SJCRH30 (cell line): ENCODE data around the gene C1orf115. TPM values are rescaled to one million over a fixed set of nuclear protein-coding genes. Genes with fewer than 3 reads are reported as not detected.
A peak's percentile ranks its signal among the peaks of the same experiment; 100 is the strongest.
"Not testable (repeated sequence)": the region's sequence is repeated elsewhere in the genome, so short reads cannot be mapped to it uniquely, and the experiment has no call there.

Source experiments
- DNase-seq, 2 experiments: peaks; one replicate each; pipeline ENCODE4 v3.0.0-alpha.2; 2015 to 2020
- H3K27ac ChIP-seq: fragments of 250-450 bp; sonication (Bioruptor Pico); 2 replicates; pipeline ENCODE4 v1.5.1; 2020; ENCODE audit warnings: mild to moderate bottlenecking, moderate library complexity
- H3K27me3 ChIP-seq: fragments of 250-450 bp; sonication (Bioruptor Pico); 2 replicates; pipeline ENCODE4 v1.5.1; 2020; ENCODE audit warnings: mild to moderate bottlenecking, moderate library complexity
- H3K36me3 ChIP-seq: fragments of 250-450 bp; sonication (Bioruptor Pico); 2 replicates; pipeline ENCODE4 v1.5.1; 2020; ENCODE audit warnings: mild to moderate bottlenecking, moderate library complexity
- H3K4me1 ChIP-seq: fragments of 250-450 bp; sonication (Bioruptor Pico); 2 replicates; pipeline ENCODE4 v1.5.1; 2020; ENCODE audit warnings: mild to moderate bottlenecking, moderate library complexity
- H3K4me3 ChIP-seq: fragments of 250-450 bp; sonication (Bioruptor Pico); 2 replicates; pipeline ENCODE4 v1.5.1; 2020; ENCODE audit warnings: mild to moderate bottlenecking, moderate library complexity
- H3K9me3 ChIP-seq: fragments of 250-450 bp; sonication (Bioruptor Pico); replicated peaks from 2 replicates; pipeline ENCODE4 v1.5.1; 2020; ENCODE audit warnings: mild to moderate bottlenecking, moderate library complexity
- total RNA-seq: library from RNA; depleted of rRNA; stranded (reverse); fragments of >200 nt; shearing (Covaris generic); gene quantifications from 2 replicates; pipeline ENCODE4 v1.2.3, GENCODE V29; 2014

Gene C1orf115
- total RNA-seq, 1 experiment from 2014 or later = 1.8 TPM

DNA sequence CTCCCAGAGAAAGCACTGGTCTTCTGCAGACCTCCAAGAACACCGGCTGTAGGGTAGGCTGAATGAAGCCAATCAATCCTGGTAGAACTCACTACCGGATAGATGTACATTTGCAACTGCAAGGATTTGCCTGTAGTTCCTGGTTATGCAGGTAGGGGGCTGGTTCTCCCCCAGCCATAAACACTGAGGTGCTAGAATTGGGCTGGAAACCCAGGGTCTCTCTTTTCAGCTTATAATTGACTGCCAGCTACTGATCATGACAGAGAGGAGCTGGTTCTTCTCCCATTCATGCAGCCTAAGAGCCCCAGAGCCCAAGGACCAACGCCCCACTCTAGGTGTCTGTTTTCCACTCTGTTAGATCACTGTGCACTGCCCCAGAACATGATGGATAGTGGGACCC, 36.5 kb downstream of the C1orf115 start:
- DNase-seq = peak in 1 of 2 experiments; percentile 25
- no peak overlapping the region for H3K4me3 ChIP-seq
- H3K27ac ChIP-seq = no peak overlapping the region
- H3K27me3 ChIP-seq = no peaks in the 10 kb centered on the region
- no peaks in the 10 kb centered on the region for H3K4me1 ChIP-seq
- H3K36me3 ChIP-seq = no peaks in the 10 kb centered on the region
- H3K9me3 ChIP-seq = no peaks in the 10 kb centered on the region

DNA sequence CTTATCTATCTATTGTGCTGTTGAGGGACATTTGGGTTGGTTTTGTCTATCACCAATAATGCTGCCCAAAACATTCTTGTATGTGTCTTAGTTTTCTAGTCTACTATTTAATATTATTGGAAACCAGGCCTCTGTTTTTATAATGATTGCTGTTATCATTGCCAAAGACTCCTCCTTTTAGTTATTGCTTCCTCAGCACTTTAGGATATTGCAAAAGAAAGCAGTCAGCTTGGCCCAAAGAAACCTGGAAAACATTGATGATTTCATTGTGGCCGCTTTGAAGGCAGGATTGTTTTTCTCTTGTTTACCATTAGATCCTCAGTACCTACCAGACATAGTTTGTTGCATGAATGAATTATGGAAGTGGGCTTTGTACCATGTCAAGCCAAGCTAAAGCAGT, 37.4 kb downstream of the C1orf115 start:
- Histone ChIP-seq H3K27ac (no peak overlapping the region), H3K9me3 (no peaks in the 10 kb centered on the region), H3K27me3 (no peaks in the 10 kb centered on the region), H3K4me1 (no peaks in the 10 kb centered on the region), H3K36me3 (no peaks in the 10 kb centered on the region), H3K4me3 (no peak overlapping the region)
- no peak for DNase-seq

DNA sequence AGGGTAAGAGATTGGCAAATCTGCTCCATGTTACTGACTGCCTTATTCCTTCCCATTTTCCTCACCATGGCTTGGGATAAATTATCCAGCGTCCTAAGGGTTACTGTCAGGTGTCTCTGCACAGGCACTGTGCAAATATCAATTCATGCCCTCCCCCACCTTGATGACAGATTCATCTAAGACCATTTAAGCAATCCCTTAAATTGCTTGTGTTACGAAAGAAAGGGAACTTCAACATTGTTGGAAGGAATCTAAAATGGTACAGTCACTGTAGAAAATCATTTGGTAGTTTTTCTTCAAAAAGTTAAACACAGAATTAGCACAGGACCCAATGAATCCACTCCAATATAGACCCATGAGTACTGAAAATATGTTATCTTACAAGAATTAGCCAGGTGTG, 40.3 kb downstream of the C1orf115 start:
- Histone ChIP-seq H3K27me3 (no peaks in the 10 kb centered on the region), H3K4me3 (no peak overlapping the region), H3K36me3 (no peaks in the 10 kb centered on the region), H3K27ac (no peak overlapping the region), H3K9me3 (no peaks in the 10 kb centered on the region), H3K4me1 (peaks cover 14% of the 10 kb centered on the region)
- no peak for DNase-seq

DNA sequence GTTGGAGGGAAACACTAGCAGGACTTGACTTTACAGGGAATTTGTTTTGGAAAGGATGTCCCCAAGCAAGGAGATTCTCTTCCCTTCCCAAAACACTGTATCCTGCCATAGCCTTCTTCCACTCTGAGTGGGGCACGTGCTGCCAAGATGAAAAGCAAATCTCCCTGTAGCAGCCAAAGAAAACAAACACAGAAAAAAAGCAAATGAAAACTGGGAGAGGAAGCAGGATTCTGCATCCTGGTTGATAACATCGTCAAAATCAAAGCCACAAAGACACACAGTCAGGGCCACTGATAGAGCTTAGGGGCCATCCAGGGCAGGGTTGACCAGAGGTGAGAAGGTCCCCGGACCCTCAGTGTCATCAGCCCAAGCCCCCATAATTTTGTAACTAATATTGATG, 42.0 kb downstream of the C1orf115 start:
- Histone ChIP-seq H3K4me3 (no peak overlapping the region), H3K4me1 (peaks cover 14% of the 10 kb centered on the region), H3K27me3 (no peaks in the 10 kb centered on the region), H3K27ac (no peak overlapping the region), H3K9me3 (no peaks in the 10 kb centered on the region), H3K36me3 (no peaks in the 10 kb centered on the region)
- no peak for DNase-seq

DNA sequence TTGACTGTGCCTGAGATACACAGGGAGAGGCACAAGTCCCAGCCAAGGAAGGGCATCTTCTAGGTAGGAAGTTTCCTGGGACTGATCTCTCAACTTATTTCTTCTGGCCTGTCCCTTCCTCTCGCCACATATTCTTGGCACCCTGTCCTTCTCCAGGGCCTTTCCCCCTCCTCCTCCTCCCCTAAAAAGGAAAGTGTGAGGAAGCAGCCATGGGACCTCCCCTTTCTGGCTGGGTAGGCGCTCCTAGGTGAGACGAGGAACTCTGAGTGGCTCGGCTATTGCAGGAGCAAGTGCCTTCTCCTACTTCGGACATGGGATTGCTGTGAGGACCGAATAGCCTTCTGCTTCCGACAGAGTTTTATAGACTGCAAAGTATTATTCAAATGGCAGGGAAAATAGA, 42.5 kb downstream of the C1orf115 start:
- DNase-seq = no peak
- no peak overlapping the region for H3K27ac ChIP-seq
- no peaks in the 10 kb centered on the region for H3K36me3 ChIP-seq
- H3K4me3 ChIP-seq = peak overlapping the region; percentile 49
- H3K9me3 ChIP-seq = no peaks in the 10 kb centered on the region
- no peaks in the 10 kb centered on the region for H3K27me3 ChIP-seq
- peaks cover 14% of the 10 kb centered on the region for H3K4me1 ChIP-seq

DNA sequence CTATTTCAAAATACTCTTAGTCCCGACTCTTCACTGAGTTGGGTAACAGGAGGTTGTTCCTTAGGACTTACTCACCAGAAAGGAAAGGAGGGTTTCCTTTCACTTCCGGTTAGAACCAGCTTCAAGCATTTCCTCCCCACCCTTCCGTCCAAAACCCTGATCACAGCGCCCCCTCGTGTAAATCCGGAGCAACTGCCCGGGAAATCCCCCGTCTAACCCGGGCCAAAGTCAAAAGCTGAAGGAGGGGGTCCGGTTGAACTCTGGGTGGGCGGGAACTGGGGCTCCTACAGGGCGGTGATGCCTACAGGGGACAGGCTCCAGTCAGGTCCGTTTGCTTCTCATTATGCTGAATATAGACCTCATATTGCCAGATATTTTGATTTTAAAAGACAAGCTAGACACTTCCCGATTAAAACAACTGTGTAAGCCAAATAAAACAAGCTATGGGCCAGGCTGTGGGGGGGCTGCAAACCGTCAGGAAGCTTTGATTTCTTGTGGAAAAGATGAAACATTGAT, 43.0 kb downstream of the C1orf115 start:
- H3K36me3 ChIP-seq = no peaks in the 10 kb centered on the region
- no peaks in the 10 kb centered on the region for H3K9me3 ChIP-seq
- peaks cover 14% of the 10 kb centered on the region for H3K4me1 ChIP-seq
- DNase-seq = peak; percentile 87 to 96
- H3K27me3 ChIP-seq = no peaks in the 10 kb centered on the region
- peak overlapping the region; percentile 49 for H3K4me3 ChIP-seq
- H3K27ac ChIP-seq = no peak overlapping the region

DNA sequence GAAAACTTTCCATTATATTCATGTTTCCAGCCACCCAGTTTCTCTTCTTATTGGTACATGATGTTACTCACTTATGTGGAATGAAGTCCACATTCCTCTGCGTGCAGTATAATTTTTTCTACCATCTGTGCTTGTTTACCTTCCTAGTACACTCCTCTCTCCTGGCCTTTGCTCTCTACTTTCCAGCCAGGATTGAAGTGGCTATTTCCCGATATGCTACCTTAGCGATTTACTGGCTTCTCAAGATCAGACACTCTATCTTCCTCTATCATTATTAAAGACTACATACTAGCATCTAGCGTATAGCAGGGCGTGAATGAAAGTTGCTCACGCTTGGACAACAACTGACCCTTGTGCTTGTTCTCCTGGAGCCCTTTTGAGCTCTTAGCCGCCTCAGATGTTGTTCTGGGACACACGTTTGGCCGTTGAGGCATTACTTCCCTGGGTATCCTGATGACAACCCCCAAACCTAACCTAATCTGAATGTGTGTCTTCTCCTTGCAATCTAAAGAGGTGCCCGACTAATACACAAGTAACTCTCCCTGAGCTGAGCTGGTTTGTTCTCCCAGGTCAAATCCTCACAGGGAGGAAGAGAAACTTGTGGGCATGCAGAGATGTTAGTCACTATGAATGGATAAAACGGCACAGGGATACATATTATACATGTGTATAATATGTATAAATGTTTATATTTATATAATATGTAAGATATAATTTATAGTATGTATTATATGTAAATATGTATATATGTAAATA, 44.6 kb downstream of the C1orf115 start:
- Histone ChIP-seq H3K27ac (no peak overlapping the region), H3K9me3 (no peaks in the 10 kb centered on the region), H3K36me3 (no peaks in the 10 kb centered on the region), H3K27me3 (no peaks in the 10 kb centered on the region), H3K4me1 (peaks cover 14% of the 10 kb centered on the region), H3K4me3 (no peak overlapping the region)
- DNase-seq = no peak

DNA sequence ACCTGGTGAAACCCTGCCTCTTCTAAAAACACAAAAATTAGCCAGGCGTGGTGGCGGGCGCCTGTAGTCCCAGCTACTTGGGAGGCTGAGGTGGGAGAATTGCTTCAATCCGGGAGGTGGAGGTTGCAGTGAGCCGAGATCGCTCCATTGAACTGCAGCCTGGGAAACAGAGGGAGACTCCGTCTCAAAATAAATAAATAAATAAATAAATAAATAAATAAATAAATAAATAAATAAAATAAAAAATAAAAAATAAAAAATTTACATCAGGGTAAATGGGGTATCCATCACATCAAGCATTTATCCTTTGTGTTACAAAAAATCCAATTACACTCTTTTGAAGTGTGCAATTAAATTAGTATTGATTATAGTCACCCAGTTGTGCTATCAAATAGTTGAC, 46.1 kb downstream of the C1orf115 start:
- not testable (repeated sequence) for DNase-seq, H3K9me3 ChIP-seq, H3K4me3 ChIP-seq, H3K27me3 ChIP-seq, H3K27ac ChIP-seq, H3K36me3 ChIP-seq
- H3K4me1 ChIP-seq = peaks cover 14% of the 10 kb centered on the region

DNA sequence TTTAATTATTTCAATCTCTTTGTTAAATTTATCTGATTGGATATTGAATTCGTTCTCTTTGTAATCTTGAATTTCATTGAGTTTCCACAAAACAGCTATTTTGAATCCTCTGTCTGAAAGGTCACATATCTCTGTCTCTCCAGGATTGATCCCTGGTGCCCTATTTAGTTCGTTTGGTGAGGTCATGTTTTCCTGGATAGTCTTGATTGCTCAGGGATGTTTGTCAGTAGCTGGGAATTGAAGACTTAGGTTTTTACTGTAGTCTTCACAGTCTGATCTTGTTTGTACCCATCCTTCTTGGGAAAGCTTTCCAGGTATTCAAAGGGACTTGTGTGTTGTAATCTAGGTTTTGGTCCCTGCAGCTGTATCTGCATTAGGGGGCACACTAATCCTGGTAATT, 51.2 kb downstream of the C1orf115 start:
- no peak overlapping the region for H3K27ac ChIP-seq
- no peaks in the 10 kb centered on the region for H3K36me3 ChIP-seq

DNA sequence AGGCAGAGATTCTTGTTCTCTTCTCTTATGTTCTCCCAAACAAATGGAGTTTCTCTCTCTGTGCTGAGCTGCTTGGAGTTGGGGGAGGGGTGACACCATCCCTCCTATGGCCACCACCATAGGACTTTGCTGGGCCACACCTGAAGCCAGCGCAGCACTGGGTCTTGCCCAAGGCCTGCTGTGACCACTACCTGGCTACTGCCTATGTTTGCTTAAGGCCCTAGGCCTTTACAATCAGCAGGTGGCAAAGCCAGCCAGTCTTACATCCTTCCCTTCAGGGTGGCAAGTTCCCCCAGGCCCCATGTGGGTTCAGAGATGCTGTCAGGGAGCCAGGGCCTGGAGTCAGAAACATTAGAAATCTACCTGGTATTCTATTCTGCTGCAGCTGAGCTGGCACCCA, 51.7 kb downstream of the C1orf115 start:
- Histone ChIP-seq H3K4me3 (no peak overlapping the region), H3K36me3 (no peaks in the 10 kb centered on the region), H3K27me3 (no peaks in the 10 kb centered on the region), H3K9me3 (no peaks in the 10 kb centered on the region), H3K4me1 (peaks cover 5% of the 10 kb centered on the region; the same call in 1 of the 2 replicates), H3K27ac (no peak overlapping the region)
- no peak for DNase-seq

More for the DNA sequence above, 51.2 kb downstream of the C1orf115 start:
- Histone ChIP-seq H3K27me3 (no peaks in the 10 kb centered on the region), H3K9me3 (no peaks in the 10 kb centered on the region), H3K4me1 (peaks cover under 1% of the 10 kb centered on the region; the same call in 1 of the 2 replicates), H3K4me3 (no peak overlapping the region)
- DNase-seq = no peak

DNA sequence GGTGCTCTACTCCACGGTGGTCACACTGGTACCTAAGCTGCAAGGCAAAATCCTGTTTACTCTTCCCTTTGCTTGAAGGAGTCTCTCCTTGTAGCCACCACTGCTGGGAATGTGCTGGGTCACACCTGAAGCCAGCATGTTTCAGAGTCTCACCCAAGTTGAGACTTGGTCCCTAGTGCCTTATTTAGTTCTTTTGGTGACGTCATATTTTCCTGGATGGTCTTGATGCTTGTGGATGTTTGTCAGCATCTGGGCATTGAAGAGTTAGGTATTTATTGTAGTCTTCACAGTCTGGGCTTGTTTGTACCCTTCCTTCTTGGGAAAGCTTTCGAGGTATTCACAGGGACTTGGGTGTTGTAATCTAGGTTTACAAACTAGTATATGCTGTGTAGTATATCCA, 52.4 kb downstream of the C1orf115 start:
- DNase-seq = no peak
- H3K36me3 ChIP-seq = no peaks in the 10 kb centered on the region
- no peak overlapping the region for H3K4me3 ChIP-seq
- peaks cover 11% of the 10 kb centered on the region; the same call in 1 of the 2 replicates for H3K4me1 ChIP-seq
- no peaks in the 10 kb centered on the region for H3K27me3 ChIP-seq
- no peaks in the 10 kb centered on the region for H3K9me3 ChIP-seq
- H3K27ac ChIP-seq = no peak overlapping the region

DNA sequence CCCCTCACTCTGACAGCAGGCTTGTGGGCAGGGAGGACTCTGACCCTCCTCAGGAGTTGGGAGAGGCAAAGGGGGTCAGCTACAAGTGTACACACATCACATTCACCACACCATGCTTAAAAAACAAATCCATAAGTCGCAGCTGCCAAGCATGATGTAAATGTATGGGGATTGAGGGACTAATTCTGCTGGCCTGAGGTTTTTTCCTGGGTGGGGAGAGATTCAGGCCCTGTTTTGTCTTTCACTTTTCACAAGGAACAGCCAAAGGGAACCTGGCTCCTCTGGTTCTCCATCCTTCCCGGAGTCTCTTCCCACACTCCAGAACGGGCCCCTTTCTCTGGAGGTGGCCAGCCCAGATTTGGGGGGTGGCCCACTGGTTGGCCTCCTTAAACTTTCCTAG, 56.7 kb downstream of the C1orf115 start:
- Histone ChIP-seq H3K27ac (peak overlapping the region; percentile 75; the same call in 1 of the 2 replicates), H3K4me3 (peak overlapping the region; percentile 81), H3K9me3 (no peaks in the 10 kb centered on the region), H3K36me3 (no peaks in the 10 kb centered on the region), H3K27me3 (no peaks in the 10 kb centered on the region), H3K4me1 (peaks cover 11% of the 10 kb centered on the region; the same call in 1 of the 2 replicates)
- DNase-seq = peak in 1 of 2 experiments; percentile 13

DNA sequence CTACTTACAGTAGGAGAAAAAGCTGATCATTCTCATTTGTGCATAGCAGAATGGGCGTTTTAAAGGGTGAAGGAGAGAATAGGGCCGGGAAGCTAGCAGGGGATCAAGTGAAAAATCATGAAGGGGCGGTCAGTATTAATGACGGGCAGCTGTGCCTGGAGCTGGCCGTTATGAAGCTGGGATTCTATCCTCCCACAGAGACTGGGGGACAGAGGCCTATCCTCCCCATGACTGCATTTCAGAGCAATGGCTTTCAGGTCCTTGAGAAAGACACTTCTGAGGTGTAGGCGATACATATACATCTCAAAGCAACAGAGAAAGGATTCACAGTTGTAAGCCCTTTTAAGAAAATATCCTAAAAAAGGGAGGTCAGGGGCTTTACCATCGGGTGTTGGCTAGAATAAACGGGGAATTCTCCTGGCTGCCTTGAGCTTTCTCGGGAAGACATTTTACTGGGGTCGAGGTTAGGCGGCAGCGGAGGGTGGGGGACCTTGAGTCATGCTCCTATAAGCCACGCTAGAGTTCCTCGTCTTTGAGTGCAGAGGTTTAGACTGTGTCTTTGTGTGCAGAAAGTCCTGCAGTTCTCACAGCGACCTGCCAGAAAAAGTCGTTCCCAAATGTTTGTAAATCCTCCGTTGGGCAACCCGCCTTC, 57.4 kb downstream of the C1orf115 start:
- H3K27ac ChIP-seq = peak overlapping the region; percentile 75

DNA sequence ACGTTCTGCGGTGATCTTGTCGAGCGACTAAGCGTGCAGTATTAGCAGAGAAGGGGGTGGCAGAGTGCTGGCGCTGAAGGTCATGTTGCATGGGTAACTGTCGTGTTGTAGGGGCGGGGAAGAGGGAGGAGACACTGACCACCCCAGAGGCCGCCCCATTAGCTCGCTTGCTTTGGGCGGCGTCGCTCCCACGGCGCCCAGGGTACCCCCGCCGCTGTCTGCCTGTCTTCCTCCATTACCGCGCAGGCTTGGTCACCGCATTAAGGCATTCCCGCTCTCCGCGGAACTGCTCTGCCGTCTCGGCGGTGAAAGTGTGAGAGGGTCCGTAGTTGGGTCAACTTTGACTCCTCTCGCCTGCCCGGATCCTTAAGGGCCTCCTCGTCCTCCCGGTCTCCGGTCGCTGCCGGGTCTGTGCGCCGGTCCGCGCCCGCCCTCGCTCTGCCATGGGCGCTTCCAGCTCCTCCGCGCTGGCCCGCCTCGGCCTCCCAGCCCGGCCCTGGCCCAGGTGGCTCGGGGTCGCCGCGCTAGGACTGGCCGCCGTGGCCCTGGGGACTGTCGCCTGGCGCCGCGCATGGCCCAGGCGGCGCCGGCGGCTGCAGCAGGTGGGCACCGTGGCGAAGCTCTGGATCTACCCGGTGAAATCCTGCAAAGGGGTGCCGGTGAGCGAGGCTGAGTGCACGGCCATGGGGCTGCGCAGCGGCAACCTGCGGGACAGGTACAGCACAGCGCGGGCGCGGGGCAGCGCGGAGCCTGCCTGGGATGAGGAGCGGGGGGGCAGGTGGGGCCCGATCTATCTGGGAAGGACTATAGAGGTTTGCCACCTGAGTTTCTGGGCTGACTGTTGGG, 58.1 kb downstream of the C1orf115 start, which contains the start of gene MTARC2:
MTARC2 (plus strand) TSS at position 234 of the 846 bp plus-strand sequence; CDS start at position 444, 210 bp downstream.
- peak; percentile 90 to 93 for DNase-seq
- peaks cover 11% of the 10 kb centered on the region; the same call in 1 of the 2 replicates for H3K4me1 ChIP-seq
- H3K4me3 ChIP-seq = peak within 1 kb of the TSS; percentile 81
- H3K36me3 ChIP-seq = no peaks in the 10 kb centered on the region
- no peaks in the 10 kb centered on the region for H3K9me3 ChIP-seq
- no peaks in the 10 kb centered on the region for H3K27me3 ChIP-seq
- peak within 1 kb of the TSS; percentile 75 for H3K27ac ChIP-seq

More for the DNA sequence above, 57.4 kb downstream of the C1orf115 start:
- Histone ChIP-seq H3K27me3 (no peaks in the 10 kb centered on the region), H3K4me3 (peak overlapping the region; percentile 81), H3K4me1 (peaks cover 11% of the 10 kb centered on the region; the same call in 1 of the 2 replicates), H3K9me3 (no peaks in the 10 kb centered on the region), H3K36me3 (no peaks in the 10 kb centered on the region)
- peak; percentile 48 to 70 for DNase-seq
